ENCODE data around the gene TENM4. TPM values are rescaled to one million over a fixed set of nuclear protein-coding genes. Genes with fewer than 3 reads are reported as not detected.

TENM4 gene
- polyA plus RNA-seq, 1 donor from 2014 or later, result 16.8 TPM

DNA sequence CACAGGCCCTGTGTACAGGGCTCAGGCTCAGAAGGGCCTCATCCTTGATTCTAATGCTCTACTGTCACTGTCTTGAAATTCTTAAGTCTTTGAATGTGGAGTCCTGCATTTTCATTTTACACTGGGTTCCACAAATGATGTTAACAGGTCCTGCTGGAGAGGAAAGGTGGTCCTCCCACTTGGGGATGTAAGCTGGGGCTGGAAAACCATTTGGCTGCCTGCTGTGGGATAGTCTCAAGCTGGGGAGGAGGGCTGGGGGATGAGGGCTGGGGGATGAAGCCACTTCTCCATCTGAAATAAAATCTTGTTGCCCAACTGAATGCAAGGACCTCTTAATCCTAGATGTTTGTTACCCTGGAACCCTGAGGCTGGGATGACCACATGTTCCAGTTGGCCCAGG is 423.0 kb downstream of the TENM4 start:
- H3K9me3 ChIP-seq (ENCODE audit: low read length), result no peaks in the 10 kb centered on the region
- H3K4me3 ChIP-seq (ENCODE audit: low read length), result no peak overlapping the region
- no peaks in the 10 kb centered on the region for H3F3A ChIP-seq (ENCODE audit: insufficient read depth, low read length, poor library complexity, severe bottlenecking)
- H2AFZ ChIP-seq (ENCODE audit: low read depth, low read length), result no peak overlapping the region
- no peaks in the 10 kb centered on the region for H3K27me3 ChIP-seq (ENCODE audit: insufficient read depth, low read depth, low read length)
- H3K4me2 ChIP-seq (ENCODE audit: low read length), result no peak overlapping the region
- TF ChIP-seq POLR2AphosphoS5 (IDR thresholded peaks at IDR 0.05), result no peak
- TF ChIP-seq, protein P1, sequence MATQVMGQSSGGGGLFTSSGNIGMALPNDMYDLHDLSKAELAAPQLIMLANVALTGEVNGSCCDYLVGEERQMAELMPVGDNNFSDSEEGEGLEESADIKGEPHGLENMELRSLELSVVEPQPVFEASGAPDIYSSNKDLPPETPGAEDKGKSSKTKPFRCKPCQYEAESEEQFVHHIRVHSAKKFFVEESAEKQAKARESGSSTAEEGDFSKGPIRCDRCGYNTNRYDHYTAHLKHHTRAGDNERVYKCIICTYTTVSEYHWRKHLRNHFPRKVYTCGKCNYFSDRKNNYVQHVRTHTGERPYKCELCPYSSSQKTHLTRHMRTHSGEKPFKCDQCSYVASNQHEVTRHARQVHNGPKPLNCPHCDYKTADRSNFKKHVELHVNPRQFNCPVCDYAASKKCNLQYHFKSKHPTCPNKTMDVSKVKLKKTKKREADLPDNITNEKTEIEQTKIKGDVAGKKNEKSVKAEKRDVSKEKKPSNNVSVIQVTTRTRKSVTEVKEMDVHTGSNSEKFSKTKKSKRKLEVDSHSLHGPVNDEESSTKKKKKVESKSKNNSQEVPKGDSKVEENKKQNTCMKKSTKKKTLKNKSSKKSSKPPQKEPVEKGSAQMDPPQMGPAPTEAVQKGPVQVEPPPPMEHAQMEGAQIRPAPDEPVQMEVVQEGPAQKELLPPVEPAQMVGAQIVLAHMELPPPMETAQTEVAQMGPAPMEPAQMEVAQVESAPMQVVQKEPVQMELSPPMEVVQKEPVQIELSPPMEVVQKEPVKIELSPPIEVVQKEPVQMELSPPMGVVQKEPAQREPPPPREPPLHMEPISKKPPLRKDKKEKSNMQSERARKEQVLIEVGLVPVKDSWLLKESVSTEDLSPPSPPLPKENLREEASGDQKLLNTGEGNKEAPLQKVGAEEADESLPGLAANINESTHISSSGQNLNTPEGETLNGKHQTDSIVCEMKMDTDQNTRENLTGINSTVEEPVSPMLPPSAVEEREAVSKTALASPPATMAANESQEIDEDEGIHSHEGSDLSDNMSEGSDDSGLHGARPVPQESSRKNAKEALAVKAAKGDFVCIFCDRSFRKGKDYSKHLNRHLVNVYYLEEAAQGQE (IDR thresholded peaks at IDR 0.05; ENCODE audit: borderline replicate concordance), result no peak
- TF ChIP-seq TAF1 (IDR thresholded peaks at IDR 0.05; ENCODE audit: low read depth), result no peak
- TF ChIP-seq SMC3 (conservative IDR thresholded peaks at IDR 0.05; ENCODE audit: poor library complexity), result no peak
- TF ChIP-seq RAD21 (conservative IDR thresholded peaks at IDR 0.05), result no peak
- no peak for TF ChIP-seq MXI1 (conservative IDR thresholded peaks at IDR 0.05; ENCODE audit: poor library complexity, severe bottlenecking)
- TF ChIP-seq, protein P2, sequence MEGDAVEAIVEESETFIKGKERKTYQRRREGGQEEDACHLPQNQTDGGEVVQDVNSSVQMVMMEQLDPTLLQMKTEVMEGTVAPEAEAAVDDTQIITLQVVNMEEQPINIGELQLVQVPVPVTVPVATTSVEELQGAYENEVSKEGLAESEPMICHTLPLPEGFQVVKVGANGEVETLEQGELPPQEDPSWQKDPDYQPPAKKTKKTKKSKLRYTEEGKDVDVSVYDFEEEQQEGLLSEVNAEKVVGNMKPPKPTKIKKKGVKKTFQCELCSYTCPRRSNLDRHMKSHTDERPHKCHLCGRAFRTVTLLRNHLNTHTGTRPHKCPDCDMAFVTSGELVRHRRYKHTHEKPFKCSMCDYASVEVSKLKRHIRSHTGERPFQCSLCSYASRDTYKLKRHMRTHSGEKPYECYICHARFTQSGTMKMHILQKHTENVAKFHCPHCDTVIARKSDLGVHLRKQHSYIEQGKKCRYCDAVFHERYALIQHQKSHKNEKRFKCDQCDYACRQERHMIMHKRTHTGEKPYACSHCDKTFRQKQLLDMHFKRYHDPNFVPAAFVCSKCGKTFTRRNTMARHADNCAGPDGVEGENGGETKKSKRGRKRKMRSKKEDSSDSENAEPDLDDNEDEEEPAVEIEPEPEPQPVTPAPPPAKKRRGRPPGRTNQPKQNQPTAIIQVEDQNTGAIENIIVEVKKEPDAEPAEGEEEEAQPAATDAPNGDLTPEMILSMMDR (IDR thresholded peaks at IDR 0.05; ENCODE audit: poor library complexity, severe bottlenecking), result no peak
- TF ChIP-seq EZH2 (IDR thresholded peaks at IDR 0.05; ENCODE audit: borderline replicate concordance, insufficient read depth, low read length, poor library complexity, severe bottlenecking), result no peak
- no peak for TF ChIP-seq EP300 (conservative IDR thresholded peaks at IDR 0.05; ENCODE audit: poor library complexity, severe bottlenecking)
- H3K9me2 ChIP-seq (ENCODE audit: insufficient read depth, low read length), result no peaks in the 10 kb centered on the region
- H3K36me3 ChIP-seq (ENCODE audit: insufficient read depth, low read length), result no peaks in the 10 kb centered on the region
- no peaks in the 10 kb centered on the region for H4K20me1 ChIP-seq (ENCODE audit: insufficient read depth)
- H3K79me2 ChIP-seq (replicated peaks; ENCODE audit: insufficient read depth, low read length), result no peaks in the 10 kb centered on the region
- no peak overlapping the region for H3K27ac ChIP-seq (ENCODE audit: low read length)
- no peak overlapping the region for H3K9ac ChIP-seq (ENCODE audit: low read length)

DNA sequence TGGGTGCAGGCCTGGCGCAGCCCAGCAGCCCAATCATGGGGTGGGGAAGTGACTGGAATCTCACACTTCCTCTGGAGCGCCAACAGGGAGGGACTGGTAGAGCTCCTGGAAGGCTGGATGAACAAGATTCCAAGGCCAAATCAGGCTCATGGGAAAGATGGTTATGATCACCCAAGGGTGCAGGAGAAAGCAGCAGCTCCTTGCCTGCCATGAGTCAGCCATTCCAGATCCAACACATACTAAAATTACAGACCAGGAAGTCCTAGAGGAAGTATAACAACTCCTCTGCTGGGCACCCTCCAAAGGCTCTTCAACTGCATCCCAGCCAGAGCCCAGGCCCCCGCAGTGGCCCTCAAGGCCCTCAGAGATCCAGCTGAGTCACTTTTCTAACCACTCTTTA is 427.3 kb downstream of the TENM4 start:
- Histone ChIP-seq H3K36me3 (ENCODE audit: insufficient read depth, low read length) (no peaks in the 10 kb centered on the region), H3K27ac (ENCODE audit: low read length) (no peak overlapping the region), H3K9ac (ENCODE audit: low read length) (no peak overlapping the region), H3K79me2 (replicated peaks; ENCODE audit: insufficient read depth, low read length) (no peaks in the 10 kb centered on the region), H3F3A (ENCODE audit: insufficient read depth, low read length, poor library complexity, severe bottlenecking) (no peaks in the 10 kb centered on the region), H2AFZ (ENCODE audit: low read depth, low read length) (no peak overlapping the region), H3K27me3 (ENCODE audit: insufficient read depth, low read depth, low read length) (no peaks in the 10 kb centered on the region), H3K9me2 (ENCODE audit: insufficient read depth, low read length) (no peaks in the 10 kb centered on the region), H3K9me3 (ENCODE audit: low read length) (no peaks in the 10 kb centered on the region), H3K4me3 (ENCODE audit: low read length) (no peak overlapping the region), H3K4me2 (ENCODE audit: low read length) (no peak overlapping the region), H4K20me1 (ENCODE audit: insufficient read depth) (no peaks in the 10 kb centered on the region)
- TF ChIP-seq RAD21 (conservative IDR thresholded peaks at IDR 0.05), result no peak
- TF ChIP-seq EZH2 (IDR thresholded peaks at IDR 0.05; ENCODE audit: borderline replicate concordance, insufficient read depth, low read length, poor library complexity, severe bottlenecking), result no peak
- TF ChIP-seq POLR2AphosphoS5 (IDR thresholded peaks at IDR 0.05), result no peak

DNA sequence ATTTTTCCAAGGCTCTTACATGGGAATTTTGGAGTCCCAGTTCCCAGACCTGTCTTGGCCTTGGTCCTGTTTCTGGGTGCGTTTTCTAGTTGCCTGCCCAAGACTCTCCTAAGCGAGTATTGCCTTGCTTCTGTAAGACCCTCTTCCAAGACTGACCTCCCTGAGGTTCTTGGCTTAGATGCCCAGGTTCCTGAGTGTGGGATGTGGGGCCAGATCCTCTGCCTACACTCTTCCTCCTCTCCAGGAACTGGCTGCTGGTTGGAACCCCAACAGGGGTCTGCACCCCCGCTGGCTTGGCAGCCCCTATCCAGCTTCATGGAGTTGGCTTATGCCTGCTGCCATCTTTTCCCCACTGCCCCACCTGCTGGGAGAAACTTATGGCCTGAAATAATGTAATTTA is 429.5 kb downstream of the TENM4 start:
- H3K27me3 ChIP-seq (ENCODE audit: insufficient read depth, low read depth, low read length), result no peaks in the 10 kb centered on the region
- H3K4me3 ChIP-seq (ENCODE audit: low read length), result no peak overlapping the region

More for the DNA sequence above, 429.5 kb downstream of the TENM4 start:
- Histone ChIP-seq H3K9me2 (ENCODE audit: insufficient read depth, low read length) (no peaks in the 10 kb centered on the region), H3K79me2 (replicated peaks; ENCODE audit: insufficient read depth, low read length) (no peaks in the 10 kb centered on the region), H3K9me3 (ENCODE audit: low read length) (no peaks in the 10 kb centered on the region), H3K9ac (ENCODE audit: low read length) (no peak overlapping the region), H3K27ac (ENCODE audit: low read length) (no peak overlapping the region), H3F3A (ENCODE audit: insufficient read depth, low read length, poor library complexity, severe bottlenecking) (no peaks in the 10 kb centered on the region), H2AFZ (ENCODE audit: low read depth, low read length) (no peak overlapping the region), H3K36me3 (ENCODE audit: insufficient read depth, low read length) (no peaks in the 10 kb centered on the region), H4K20me1 (ENCODE audit: insufficient read depth) (no peaks in the 10 kb centered on the region), H3K4me2 (ENCODE audit: low read length) (no peak overlapping the region)
- TF ChIP-seq SMC3 (conservative IDR thresholded peaks at IDR 0.05; ENCODE audit: poor library complexity), result no peak
- TF ChIP-seq MXI1 (conservative IDR thresholded peaks at IDR 0.05; ENCODE audit: poor library complexity, severe bottlenecking), result no peak
- TF ChIP-seq RAD21 (conservative IDR thresholded peaks at IDR 0.05), result no peak
- TF ChIP-seq, protein P2 (IDR thresholded peaks at IDR 0.05; ENCODE audit: poor library complexity, severe bottlenecking), result no peak
- TF ChIP-seq, protein P1 (IDR thresholded peaks at IDR 0.05; ENCODE audit: borderline replicate concordance), result no peak
- no peak for TF ChIP-seq EZH2 (IDR thresholded peaks at IDR 0.05; ENCODE audit: borderline replicate concordance, insufficient read depth, low read length, poor library complexity, severe bottlenecking)
- no peak for TF ChIP-seq TAF1 (IDR thresholded peaks at IDR 0.05; ENCODE audit: low read depth)
- no peak for TF ChIP-seq POLR2AphosphoS5 (IDR thresholded peaks at IDR 0.05)
- TF ChIP-seq EP300 (conservative IDR thresholded peaks at IDR 0.05; ENCODE audit: poor library complexity, severe bottlenecking), result no peak
